HUES48 (cell line): ENCODE data around the gene RMI2.

Source experiments
- H3K27ac ChIP-seq: one replicate; pipeline ENCODE4 v1.7.0; 2013; ENCODE audit warnings: low read depth, low read length, inconsistent platforms
- H3K27me3 ChIP-seq: 2 replicates; pipeline ENCODE4 v1.6.1; 2013; ENCODE audit warnings: mild to moderate bottlenecking, low read length; ENCODE audit not compliant: control insufficient read depth, insufficient read depth
- H3K36me3 ChIP-seq: 2 replicates; pipeline ENCODE4 v1.6.1; 2013; ENCODE audit warnings: low read length; ENCODE audit not compliant: control insufficient read depth, insufficient read depth
- H3K4me1 ChIP-seq: 2 replicates; pipeline ENCODE4 v1.6.1; 2013; ENCODE audit warnings: mild to moderate bottlenecking, low read length; ENCODE audit not compliant: control insufficient read depth, insufficient read depth
- H3K4me3 ChIP-seq: 2 replicates; pipeline ENCODE4 v1.5.1; 2013; ENCODE audit warnings: mild to moderate bottlenecking, low read depth, low read length
- H3K9ac ChIP-seq: 2 replicates; pipeline ENCODE4 v1.6.1; 2013; ENCODE audit warnings: mild to moderate bottlenecking, low read depth, low read length, moderate library complexity
- H3K9me3 ChIP-seq: 2 replicates; pipeline ENCODE4 v1.6.1; 2013; ENCODE audit warnings: low read length; ENCODE audit not compliant: control insufficient read depth, insufficient read depth

RMI2 gene

GRCh38 chr16:11310997-11311561, 34.2 kb upstream of the RMI2 start:
- Histone ChIP-seq H3K27me3 (no peaks in the 10 kb centered on the region), H3K4me1 (peaks cover 37% of the 10 kb centered on the region), H3K4me3 (no peak overlapping the region), H3K9ac (no peak overlapping the region), H3K36me3 (no peaks in the 10 kb centered on the region), H3K9me3 (no peaks in the 10 kb centered on the region), H3K27ac (no peak overlapping the region)

DNA sequence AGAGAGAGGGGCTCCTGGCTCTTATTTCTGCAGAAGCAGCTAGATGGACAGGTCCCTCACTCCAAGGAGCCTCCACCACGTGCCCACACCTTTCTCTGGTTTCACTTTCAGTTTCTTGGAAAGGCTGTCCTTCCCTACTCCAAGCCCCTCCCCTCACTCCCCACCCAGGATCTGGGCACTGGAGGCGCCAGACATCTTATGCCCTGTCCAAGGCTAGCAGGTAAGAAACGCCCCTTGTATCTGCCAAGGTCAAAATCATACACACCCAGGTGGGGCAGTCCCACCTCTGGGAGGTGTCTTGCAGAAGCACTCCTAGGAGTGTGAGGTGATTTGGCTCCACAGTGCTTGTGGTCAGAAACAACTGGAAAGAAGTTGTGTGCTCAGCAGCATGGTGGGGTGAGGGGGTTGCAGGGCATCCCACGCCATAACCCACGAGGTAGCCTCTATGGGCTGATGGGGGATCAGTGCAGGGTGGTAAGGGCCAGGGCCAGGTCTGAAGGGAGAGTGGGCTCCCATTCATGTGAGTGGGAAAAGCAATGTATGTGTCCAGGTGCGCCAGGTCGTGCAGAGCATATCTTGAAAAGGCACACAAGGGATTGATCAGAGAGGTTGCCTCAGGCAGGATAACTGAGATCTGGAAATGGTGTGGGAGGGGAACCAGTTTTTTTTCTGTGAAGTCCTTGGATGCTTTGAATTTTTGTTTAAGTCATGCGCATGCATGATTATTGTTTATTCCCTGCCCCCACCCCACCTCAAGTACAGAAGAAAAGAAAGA, 32.4 kb upstream of the RMI2 start:
- Histone ChIP-seq H3K36me3 (no peaks in the 10 kb centered on the region), H3K9ac (peak overlapping the region; percentile 50), H3K9me3 (no peaks in the 10 kb centered on the region), H3K4me1 (peaks cover 43% of the 10 kb centered on the region), H3K27ac (peak overlapping the region; percentile 82), H3K4me3 (0 out of 2 replicates have a peak overlapping the region, but pooled peaks have one; percentile 13), H3K27me3 (no peaks in the 10 kb centered on the region)

GRCh38 chr16:11313493-11314308, 31.6 kb upstream of the RMI2 start:
- H3K9ac ChIP-seq: peak overlapping the region; percentile 27; the same call in 1 of the 2 replicates
- H3K27ac ChIP-seq: peak overlapping the region; percentile 82
- no peaks in the 10 kb centered on the region for H3K27me3 ChIP-seq
- no peaks in the 10 kb centered on the region for H3K36me3 ChIP-seq
- no peaks in the 10 kb centered on the region for H3K9me3 ChIP-seq
- H3K4me3 ChIP-seq: no peak overlapping the region
- H3K4me1 ChIP-seq: peaks cover 43% of the 10 kb centered on the region

- Histone ChIP-seq H3K9ac (peak overlapping the region; percentile 27; the same call in 1 of the 2 replicates), H3K27ac (peak overlapping the region; percentile 82), H3K36me3 (no peaks in the 10 kb centered on the region), H3K27me3 (no peaks in the 10 kb centered on the region), H3K9me3 (no peaks in the 10 kb centered on the region), H3K4me1 (peaks cover 43% of the 10 kb centered on the region), H3K4me3 (no peak overlapping the region)
Measured at GRCh38 chr16:11314309-11314894, 30.9 kb upstream of the RMI2 start.

GRCh38 chr16:11315510-11315909, 29.7 kb upstream of the RMI2 start:
- no peaks in the 10 kb centered on the region for H3K27me3 ChIP-seq
- H3K4me1 ChIP-seq: peaks cover 43% of the 10 kb centered on the region
- 0 out of 2 replicates have a peak overlapping the region, but pooled peaks have one; percentile 49 for H3K9ac ChIP-seq
- H3K27ac ChIP-seq: peak overlapping the region; percentile 91
- H3K9me3 ChIP-seq: no peaks in the 10 kb centered on the region
- H3K4me3 ChIP-seq: peak overlapping the region; percentile 12; the same call in 1 of the 2 replicates
- no peaks in the 10 kb centered on the region for H3K36me3 ChIP-seq

DNA sequence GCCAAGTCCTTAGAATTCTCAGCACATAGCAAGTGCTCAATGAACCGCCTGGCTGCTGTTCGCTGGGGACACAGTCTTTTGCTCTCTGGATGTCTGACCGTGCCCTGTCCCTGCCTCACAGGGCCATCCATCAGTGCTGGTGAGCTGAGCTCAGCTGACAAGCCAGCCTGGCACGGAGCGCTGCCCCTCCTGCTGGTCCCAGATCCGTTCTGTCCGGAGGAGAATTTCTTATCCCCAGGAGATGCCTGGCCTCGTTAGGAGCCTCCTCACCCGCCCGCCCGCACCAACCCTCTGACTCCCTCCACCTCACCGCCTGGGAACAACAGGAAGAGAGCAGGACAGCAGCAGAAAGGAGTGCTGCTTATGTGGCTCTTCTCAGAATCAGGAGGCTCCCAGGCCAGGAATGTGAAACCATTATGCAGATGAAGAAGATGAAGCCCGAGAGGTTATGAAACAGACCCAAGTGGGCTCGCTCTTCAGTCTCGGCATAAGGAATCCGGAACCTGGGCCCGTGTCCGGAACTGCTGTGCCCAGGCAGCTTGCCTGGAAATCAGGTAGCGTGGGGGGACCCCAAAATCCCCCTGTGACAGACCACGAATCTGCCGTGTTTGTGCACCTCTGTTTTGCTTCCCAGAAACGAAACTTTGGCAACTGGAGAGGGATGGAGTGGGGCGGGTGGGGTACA, 28.8 kb upstream of the RMI2 start:
- Histone ChIP-seq H3K9ac (peak overlapping the region; percentile 49; the same call in 1 of the 2 replicates), H3K9me3 (no peaks in the 10 kb centered on the region), H3K36me3 (no peaks in the 10 kb centered on the region), H3K4me3 (peak overlapping the region; percentile 12; the same call in 1 of the 2 replicates), H3K27ac (peak overlapping the region; percentile 91), H3K4me1 (peaks cover 43% of the 10 kb centered on the region), H3K27me3 (no peaks in the 10 kb centered on the region)

- Histone ChIP-seq H3K4me3 (no peak overlapping the region), H3K4me1 (peaks cover 28% of the 10 kb centered on the region), H3K9ac (no peak overlapping the region), H3K27ac (no peak overlapping the region), H3K27me3 (no peaks in the 10 kb centered on the region), H3K9me3 (no peaks in the 10 kb centered on the region), H3K36me3 (no peaks in the 10 kb centered on the region)
Measured at GRCh38 chr16:11318817-11319216, 26.4 kb upstream of the RMI2 start.

GRCh38 chr16:11319529-11320146, 25.6 kb upstream of the RMI2 start:
- peaks cover 20% of the 10 kb centered on the region for H3K4me1 ChIP-seq
- no peaks in the 10 kb centered on the region for H3K36me3 ChIP-seq
- no peaks in the 10 kb centered on the region for H3K9me3 ChIP-seq
- no peaks in the 10 kb centered on the region for H3K27me3 ChIP-seq
- no peak overlapping the region for H3K9ac ChIP-seq
- H3K4me3 ChIP-seq: no peak overlapping the region
- H3K27ac ChIP-seq: no peak overlapping the region

DNA sequence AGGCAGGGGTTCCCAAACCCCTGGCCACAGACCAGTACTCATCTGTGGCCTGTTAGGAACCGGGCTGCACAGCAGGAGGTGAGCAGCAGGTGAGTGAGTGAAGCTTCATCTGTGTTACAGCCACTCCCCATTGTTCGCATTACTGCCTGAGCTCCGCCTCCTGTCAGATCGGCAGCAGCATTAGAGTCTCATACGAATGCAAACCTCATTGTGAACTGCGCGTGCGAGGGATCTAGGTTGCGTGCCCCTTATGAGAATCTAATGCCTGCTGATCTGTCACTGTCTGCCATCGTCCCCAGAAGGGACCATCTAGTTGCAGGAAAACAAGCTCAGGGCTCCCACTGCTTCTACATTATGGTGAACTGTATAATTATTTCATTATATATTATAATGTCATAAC, 25.1 kb upstream of the RMI2 start:
- no peak overlapping the region for H3K27ac ChIP-seq
- H3K9ac ChIP-seq: no peak overlapping the region
- no peak overlapping the region for H3K4me3 ChIP-seq
- no peaks in the 10 kb centered on the region for H3K27me3 ChIP-seq
- H3K9me3 ChIP-seq: no peaks in the 10 kb centered on the region
- no peaks in the 10 kb centered on the region for H3K36me3 ChIP-seq
- peaks cover 16% of the 10 kb centered on the region for H3K4me1 ChIP-seq

GRCh38 chr16:11321662-11322061, 23.6 kb upstream of the RMI2 start:
- no peaks in the 10 kb centered on the region for H3K36me3 ChIP-seq
- no peaks in the 10 kb centered on the region for H3K9me3 ChIP-seq
- H3K4me1 ChIP-seq: peaks cover 5% of the 10 kb centered on the region
- no peak overlapping the region for H3K9ac ChIP-seq
- no peak overlapping the region for H3K4me3 ChIP-seq
- H3K27me3 ChIP-seq: no peaks in the 10 kb centered on the region
- no peak overlapping the region for H3K27ac ChIP-seq
